HG02885 (cell line): Measurements from ENCODE around the gene NHS.
"Not testable (repeated sequence)": the region's sequence is repeated elsewhere in the genome, so short reads cannot be mapped to it uniquely, and the experiment has no call there.

Source experiments
- ATAC-seq: cut with Tn5 transposase; IDR thresholded peaks from one replicate; pipeline ENCODE4 v1.9.1; 2021; ENCODE audit warnings: mild to moderate bottlenecking; ENCODE audit not compliant: unreplicated experiment, poor library complexity

The NHS gene

DNA sequence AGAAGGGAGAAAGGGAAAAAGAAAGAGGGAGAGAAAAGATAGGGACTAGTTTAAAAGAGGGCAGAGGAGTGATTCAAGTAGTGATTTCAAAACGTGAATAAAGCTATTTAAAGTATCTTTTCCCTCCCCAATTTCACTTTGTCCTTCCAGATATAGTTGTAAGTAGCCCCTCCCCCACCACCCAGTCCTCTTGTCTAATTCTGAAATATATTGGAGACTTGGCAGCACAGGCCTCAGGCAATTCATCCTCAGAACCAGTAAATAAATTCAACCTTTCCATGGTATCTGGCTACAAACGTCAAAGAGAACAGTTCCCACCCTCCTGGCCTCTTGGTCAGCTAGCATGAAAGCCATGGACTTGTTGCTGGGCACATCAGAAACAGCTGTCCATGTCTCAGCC lies 192.8 kb downstream of the NHS start:
- ATAC-seq, result no peak

DNA sequence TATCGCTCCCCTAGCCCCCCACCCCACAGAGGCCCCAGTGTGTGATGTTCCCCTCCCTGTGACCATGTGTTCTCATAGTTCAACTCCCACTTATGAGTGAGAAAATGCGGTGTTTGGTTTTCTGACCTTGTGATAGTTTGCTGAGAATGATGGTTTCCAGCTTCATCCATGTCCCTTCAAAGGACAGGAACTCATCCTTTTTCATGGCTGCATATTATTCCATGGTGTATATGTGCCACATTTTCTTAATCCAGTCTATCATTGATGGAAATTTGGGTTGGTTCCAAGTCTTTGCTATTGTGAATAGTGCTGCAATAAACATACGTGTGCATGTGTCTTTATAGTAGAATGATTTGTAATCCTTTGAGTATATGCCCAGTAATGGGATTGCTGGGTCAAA lies 193.8 kb downstream of the NHS start:
- ATAC-seq, result not testable (repeated sequence)

DNA sequence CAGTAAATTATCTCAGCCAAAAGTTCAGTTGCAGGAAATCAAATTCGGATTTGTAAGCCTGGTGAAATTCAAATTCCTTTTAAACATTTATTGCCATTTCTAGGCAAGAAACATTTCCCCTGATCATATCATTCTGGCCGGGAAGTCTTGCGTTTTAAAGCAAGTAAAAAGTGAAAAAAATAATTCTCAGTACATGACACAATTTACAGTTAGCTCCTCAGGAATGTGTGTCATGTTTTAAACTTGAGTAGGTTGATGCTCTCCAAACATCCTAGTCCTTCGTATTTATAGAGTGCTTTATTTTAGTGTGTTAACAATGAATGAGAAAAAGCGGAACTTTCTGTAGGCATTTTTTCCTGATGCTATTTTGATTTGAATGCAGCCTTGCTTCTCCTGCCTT lies 204.0 kb downstream of the NHS start:
- ATAC-seq, result no peak

DNA sequence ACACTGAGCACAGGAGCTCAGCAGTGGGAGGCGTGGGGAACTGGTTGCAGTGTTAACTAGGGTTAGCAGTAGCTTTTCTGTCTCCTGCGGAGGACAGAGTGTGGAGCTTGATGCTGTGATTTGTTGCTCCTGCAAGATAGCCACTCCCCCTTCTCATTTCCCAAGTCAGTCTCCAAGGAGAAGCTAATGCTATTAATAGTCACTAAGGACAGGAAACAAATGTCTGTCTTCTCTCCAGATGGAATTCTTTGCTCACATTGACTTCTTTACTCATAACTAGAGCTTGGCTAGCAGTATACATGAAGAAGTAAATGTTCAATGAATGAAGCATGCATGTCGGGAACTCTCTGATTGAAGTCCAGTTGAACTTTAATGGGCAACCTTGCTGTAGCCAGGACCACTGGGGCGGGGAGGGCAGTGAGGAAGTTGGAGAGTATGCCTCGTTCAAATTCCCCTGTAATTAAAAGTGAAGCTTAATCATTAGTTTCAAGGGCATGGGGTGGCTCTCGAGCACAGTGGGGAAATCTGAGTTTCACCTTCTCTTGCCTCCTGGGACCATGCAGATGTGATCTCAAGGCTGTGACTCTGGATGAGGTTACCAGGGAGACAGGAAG lies 205.6 kb downstream of the NHS start:
- ATAC-seq, result no peak

DNA sequence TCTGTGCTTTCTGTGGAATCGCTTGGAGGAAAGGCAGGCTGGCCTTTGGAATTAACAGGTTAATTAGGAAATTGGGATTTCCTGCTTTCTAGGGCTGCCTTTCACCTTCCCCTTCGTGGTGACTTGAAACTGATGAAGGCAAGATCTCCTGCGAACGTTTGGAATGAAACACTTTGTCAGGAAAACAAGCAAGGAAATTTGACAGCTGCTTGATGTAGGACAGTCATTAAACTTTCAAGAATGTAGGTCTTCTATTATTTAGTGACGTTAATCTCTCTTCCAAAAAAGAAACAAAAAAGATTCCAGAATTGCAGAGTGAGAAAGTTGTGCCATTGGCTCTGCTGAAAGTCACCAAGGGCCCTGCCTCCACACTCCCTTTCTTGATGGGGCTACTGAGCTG lies 206.6 kb downstream of the NHS start:
- no peak for ATAC-seq

DNA sequence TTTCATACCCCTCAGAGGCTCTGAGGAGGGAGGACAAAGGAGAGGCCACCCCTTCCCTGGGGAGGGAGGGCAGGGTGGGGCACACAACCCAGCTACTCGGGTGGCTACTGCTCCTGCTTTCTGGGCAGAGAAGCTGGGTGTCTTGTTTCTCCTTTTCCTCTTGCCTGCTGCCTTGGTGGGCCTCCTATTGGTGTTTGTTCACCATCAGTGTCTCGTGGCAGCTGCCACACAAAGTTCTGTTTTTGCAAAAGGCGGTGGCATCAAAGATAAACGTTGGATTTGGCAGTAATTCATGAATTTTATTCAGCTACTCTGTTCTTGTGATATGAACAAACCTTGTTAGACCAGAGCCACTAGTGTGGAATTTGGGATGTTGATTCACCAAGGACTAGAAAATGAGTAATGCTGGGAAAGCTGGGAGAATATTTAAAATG lies 209.3 kb downstream of the NHS start:
- no peak for ATAC-seq

DNA sequence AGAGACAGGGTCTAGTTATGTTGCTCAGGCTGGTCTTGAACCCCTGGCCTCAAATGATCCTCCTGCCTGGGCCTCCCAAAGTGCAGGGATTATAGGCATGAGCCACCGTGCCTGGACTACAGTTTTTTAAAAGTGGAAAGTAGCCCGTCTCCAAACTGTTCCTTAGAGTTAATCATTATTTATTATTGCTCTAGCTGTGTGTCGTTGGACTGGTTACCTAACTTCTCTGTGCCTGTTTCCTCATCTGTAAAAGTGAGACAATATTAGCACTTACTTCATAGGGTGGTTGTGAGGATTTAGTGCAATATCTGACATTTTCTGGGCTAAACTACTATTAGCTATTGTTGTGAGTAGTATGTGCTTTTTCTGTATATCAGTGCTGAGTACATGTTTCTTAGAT lies 210.0 kb downstream of the NHS start:
- ATAC-seq, result no peak

DNA sequence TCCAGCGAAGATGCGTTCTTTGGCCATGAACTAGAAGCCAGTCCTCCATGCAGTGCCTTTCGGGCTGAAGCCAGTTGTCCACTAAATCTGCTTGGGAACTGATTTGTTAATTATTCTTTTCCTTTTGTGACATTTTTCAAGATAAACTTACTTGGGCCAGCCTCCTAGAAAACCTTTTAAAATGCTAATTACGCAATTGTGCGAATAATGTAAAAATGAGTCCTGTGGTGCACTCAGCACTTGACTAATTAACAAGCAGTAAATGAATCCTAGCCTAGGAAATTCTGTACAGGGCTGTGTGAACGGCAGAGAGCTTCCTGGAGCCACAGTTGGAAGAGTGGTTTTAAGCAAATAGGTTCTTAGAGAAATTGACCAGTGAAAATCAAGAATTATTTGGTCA lies 212.4 kb downstream of the NHS start:
- ATAC-seq, result no peak

DNA sequence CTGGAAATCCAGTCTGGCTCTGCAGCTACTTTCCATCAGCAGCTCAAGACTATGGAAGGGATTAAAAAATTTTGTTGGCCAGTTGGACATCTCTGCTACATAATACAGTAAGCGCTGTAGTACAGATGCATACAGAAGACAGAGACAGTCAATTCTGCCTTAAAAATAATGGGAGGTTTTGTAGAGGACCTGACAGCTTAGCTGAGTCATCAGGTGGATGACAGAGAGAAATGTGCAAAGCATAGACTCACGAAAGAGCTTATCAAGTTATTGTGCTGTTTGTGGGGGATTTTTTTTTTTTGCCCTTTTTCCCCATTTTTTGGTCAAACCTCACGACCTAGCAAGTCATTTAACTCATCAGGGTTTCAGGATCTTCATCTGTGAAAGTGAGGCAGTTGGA lies 213.3 kb downstream of the NHS start:
- no peak for ATAC-seq

DNA sequence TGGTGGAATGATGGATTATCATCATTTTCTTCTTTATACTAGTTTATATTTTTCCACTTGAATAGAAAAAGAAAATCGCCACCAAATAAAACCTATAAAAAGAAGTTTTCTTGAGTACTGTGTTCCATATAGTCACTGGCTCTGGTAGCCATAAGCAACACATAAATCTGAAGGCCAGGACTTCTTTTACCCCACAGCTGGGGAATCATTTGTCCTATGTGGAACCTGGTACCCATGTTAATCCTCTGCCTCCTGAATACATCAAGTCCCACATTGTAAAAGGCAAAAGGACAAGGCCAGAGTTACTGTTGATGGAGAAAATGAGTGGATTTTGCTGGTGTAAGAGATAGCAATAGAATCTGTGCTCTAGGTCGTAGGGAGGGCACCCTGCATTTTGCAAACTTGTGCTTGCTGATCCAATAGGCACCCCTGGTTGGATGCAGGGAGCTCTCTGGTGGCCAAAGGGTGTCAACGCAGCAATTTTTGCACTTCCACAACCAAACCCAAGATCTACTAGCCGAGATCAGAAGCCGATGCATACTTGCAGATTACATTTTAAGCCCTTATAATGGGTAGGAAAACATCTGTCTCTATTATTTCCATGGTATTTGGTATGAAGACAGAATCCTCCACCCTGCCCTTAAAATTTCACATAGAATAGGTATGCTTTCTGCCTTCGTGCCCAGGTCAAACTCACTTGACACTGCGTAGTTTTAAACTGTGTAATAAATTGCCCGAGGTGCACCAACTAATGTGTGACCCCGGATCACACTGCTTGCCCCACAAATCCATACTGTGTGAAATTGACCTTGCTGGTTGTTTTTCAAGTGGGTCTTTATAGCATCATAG lies 216.1 kb downstream of the NHS start:
- ATAC-seq, result peak; percentile 83

DNA sequence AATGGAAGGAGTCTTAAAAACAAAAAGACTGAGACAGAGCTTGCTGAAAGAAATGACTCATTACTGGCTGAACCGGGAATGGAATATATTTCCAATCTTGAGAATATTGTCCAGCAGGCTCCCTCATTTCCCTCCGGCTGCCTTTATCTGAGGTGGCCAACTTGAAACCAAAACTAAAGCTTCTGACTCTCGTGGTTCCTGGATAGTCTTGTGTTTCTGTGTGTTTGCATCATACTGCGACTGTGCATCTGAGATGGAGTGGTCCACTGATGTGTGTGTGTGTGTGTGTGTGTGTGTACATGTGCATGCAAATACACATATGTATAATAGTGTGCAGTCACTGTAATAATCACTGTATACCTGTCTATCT lies 216.7 kb downstream of the NHS start:
- ATAC-seq, result no peak

DNA sequence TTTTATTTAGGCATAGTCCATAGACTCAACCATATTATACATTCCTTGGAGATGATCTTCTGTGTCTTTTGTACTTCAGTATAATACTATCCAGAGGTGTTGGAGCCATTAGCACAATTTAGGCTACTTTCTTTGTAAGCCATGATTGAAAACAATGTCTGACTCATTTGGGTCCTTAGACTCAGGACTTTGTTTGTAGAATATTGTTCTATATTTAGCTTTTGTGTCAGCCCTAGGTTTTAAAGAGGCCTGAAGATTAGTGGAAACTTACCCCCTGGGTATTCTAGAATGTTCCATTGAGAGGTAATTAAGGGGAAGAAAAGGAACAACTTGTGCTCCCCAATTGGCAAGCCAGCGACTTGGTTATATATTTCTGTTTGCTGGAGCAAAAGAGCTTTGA lies 217.1 kb downstream of the NHS start:
- no peak for ATAC-seq

DNA sequence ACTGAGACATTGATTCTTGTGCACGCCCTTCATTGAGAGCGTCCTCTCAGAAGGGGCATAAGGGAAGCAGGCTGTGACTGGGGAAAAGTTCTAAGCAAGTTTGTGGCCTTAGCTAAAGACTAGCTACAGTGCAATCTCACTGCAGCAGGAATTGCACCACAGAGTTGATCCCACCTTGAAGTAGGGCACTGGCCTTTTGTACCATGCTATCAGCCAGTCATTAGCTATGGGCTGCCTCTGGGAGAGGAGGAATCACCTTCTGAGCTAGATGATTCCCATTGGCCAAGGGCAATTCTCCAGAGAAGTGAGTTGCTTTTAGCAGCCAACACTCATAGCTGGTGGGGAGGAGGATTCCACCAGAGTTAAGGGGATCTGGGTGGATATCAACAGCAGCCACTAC lies 219.7 kb downstream of the NHS start:
- ATAC-seq, result no peak

DNA sequence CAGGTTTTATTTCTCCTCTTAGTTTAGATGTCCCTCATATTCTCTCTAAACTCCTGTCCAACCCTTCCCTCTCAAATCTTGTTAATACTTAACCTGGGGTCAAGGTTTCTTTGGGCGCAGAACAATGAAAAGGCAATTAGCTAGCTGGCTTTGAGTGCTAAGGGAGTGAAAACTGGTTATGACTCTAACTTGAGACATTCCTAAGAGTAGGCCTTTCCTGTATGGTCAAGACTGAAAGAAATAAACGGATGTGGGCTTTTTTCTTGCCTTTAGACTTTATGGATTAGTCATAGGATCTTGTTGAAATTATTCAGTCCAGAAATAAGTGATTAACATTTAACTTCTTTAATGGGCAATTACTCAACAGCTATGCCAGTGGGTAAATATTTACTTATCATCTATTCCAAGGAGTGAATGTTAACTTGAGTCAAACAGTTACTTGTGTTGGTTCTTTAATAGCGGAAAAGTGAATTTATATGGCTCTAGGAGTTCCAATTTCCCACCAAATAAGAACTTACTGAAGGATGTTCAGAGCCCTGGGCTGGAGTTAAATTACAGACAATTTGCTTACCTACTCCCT lies 220.5 kb downstream of the NHS start:
- ATAC-seq, result no peak

DNA sequence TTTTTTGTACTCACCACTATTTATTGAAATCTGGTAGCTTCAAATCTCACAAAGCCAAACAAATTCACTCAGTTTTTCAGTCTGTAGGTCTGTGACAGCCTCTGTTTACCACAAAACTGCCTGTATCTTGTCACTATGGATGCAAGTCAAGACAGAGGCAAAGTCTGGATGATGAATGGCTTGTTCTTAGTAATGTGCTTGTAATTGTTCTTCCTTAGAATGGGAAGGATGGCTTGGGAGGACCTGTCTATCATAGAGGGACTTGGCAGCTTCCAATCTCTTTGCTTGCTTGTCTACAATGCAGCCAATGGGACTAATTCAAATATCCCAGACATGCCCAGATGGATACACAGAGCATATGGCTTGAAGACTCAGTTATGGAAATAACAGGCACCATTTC lies 221.1 kb downstream of the NHS start:
- ATAC-seq, result no peak

DNA sequence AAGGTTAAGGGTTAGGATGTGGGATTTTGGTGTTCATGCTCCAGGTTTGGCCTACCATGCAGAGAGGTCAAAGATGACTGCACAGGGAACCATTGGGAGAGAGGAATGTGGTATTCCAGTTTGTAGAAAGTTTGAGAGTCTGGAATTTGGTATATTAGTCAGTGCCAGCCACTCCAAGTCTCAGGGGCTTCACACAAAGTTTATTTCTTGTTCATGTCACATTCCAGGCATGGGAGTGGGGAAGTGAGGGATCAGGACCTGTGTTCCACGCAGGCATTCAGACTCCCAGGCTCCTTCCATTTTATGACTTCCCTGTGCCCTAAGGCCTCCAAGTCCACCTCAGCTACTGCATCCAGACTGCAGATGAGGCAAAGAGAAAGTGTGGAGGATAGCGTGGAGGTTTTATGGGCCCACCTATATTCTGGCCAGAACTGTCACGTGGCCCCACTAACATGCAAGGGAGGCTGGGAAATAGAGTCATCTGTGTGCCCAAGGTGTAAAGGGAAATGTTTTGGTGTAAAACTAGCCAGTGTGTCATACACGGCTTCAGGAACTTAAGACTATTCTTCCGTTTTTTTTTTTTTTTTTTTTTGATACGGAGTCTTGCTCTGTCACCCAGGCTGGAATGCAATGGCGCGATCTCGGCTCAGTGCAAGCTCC lies 221.7 kb downstream of the NHS start:
- ATAC-seq, result no peak

DNA sequence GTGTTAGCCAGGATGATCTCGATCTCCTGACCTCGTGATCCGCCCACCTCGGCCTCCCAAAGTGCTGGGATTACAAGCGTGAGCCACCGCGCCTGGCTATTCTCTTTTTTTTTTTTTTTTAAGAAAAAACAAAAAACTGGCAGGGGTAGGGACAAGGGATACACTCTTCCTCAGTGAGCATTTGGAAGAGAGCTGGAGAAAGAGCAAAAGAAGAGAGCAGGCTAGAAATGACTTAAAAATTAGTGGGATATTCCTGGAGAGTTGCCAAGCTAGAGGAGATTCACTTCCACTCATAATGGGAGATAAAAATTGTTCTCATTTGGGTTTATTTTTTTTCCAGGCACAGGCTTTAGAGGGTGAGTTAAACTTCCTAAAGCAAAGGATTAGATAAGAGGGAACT lies 222.3 kb downstream of the NHS start:
- ATAC-seq, result no peak

DNA sequence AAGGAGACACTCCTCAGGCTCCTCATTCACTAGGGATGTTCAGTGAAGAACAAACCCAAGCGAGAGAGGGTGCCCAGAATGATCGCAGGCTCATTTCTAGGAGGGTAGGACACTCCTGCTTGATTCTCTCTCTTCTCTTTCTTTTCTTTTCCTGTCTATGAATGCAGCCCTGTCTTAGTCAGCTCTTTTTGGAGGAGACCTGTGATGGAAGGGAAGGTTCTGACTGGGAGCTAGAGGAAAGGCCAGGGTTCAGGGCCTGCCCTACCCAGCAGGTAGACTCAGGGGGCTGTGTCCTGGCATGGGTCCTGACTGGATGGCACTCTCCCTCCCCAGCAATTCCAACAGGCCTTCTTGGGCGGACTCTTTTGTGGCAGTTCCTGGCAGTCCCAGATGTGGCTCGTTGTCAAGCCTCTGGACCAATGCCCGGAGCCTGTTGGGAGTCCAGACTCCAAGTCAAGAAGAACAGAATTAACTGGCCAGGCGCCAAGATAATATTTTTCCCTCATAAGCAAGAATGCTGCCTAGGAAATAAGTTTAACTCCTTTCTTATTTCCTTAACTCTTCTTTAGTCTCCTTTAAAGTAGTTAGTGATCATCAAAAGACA lies 222.9 kb downstream of the NHS start:
- ATAC-seq, result no peak

DNA sequence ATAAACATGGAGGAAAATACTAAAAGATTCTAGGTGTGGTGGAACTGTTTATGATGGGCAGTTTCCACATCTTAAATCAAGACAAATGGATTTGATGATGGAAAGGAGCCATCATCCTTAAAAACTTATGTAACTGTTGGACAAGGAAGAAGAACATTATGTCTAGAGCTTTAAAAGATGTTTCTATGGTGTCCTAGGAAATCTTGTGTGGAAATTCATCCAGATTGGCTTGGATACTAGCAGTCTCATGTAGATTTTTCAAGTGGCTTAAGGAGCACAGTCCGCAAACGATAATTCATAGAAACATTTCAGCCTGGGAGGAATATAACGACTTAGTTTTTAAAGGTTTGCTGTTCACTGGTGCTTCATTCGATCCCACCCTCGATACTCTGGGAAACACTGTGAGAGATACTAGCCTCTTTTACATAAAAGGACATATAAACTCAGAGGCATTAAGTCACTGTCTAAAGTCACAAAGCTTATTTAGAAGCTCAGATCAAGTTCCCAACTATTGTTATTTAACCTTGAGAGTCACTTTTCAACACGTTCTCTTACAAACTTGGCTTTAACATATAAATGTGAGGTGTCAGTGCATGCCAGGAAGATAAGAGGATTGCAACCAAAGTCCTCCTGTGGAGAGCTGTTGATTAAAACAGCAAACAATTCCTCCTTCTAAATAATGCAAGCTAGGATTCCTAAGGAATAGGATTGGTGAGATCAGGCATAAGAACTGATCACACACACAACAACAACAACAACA lies 226.6 kb downstream of the NHS start:
- ATAC-seq, result no peak

DNA sequence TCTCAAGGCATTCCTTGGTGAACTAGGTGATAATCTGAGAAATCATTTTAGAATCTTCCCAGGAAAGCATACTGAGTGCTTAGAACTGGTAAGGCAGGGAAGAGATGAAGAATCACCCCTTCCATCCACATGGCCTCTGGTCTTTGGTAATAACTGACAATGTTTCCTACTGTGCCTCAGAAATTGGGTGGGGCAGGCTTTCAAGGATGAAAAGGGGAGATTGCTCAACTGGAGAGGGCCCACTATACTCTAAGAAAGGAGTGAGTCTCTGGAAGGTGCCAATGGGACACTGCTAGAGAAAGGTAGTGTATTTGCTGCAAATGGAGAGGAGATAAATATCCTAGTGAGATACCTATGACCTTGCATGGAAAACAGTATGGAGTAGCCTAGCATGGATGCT lies 227.2 kb downstream of the NHS start:
- ATAC-seq, result no peak
